MM.1S (cell line): Measurements from ENCODE around the gene PIP5K1C.

Source experiments
- DNase-seq: peaks from one replicate; pipeline ENCODE4 v3.0.0-alpha.2; 2015
- H2AFZ ChIP-seq: fragments of 300-600 bp; sonication (generic); 2 replicates; pipeline ENCODE4 v1.6.0; 2016; ENCODE audit warnings: antibody characterized with exemption, low read length
- H3F3A ChIP-seq: fragments of 300-600 bp; sonication (generic); 2 replicates; pipeline ENCODE4 v1.6.1; 2016; ENCODE audit warnings: mild to moderate bottlenecking, antibody characterized with exemption, low read length, moderate library complexity, mixed read lengths; ENCODE audit not compliant: insufficient read depth
- H3K27ac ChIP-seq: fragments of 300-600 bp; sonication (generic); 2 replicates; pipeline ENCODE4 v1.5.1; 2016; ENCODE audit warnings: mild to moderate bottlenecking, low read length
- H3K27me3 ChIP-seq: fragments of 300-600 bp; sonication (generic); replicated peaks from 2 replicates; pipeline ENCODE4 v1.6.0; 2016; ENCODE audit warnings: low read length; ENCODE audit not compliant: insufficient read depth
- H3K36me3 ChIP-seq: fragments of 300-600 bp; sonication (generic); replicated peaks from 2 replicates; pipeline ENCODE4 v1.6.1; 2016; ENCODE audit warnings: mild to moderate bottlenecking, low read length, mixed read lengths; ENCODE audit not compliant: insufficient read depth
- H3K4me1 ChIP-seq: fragments of 300-600 bp; sonication (generic); 2 replicates; pipeline ENCODE4 v1.6.1; 2016; ENCODE audit warnings: low read length, mixed read lengths
- H3K4me2 ChIP-seq: fragments of 300-600 bp; sonication (generic); 2 replicates; pipeline ENCODE4 v1.6.0; 2016; ENCODE audit warnings: low read depth, low read length
- H3K4me3 ChIP-seq: fragments of 300-600 bp; sonication (generic); 2 replicates; pipeline ENCODE4 v1.5.1; 2016; ENCODE audit warnings: low read length, mixed read lengths
- H3K79me2 ChIP-seq: fragments of 300-600 bp; sonication (generic); 2 replicates; pipeline ENCODE4 v1.6.1; 2016; ENCODE audit warnings: mixed run types, low read length, mixed read lengths
- H3K9ac ChIP-seq: fragments of 300-600 bp; sonication (generic); 2 replicates; pipeline ENCODE4 v1.6.1; 2016; ENCODE audit warnings: low read length, mixed read lengths
- H3K9me2 ChIP-seq: fragments of 300-600 bp; sonication (generic); replicated peaks from 2 replicates; pipeline ENCODE4 v1.6.1; 2016; ENCODE audit warnings: mild to moderate bottlenecking, low read length, mixed read lengths; ENCODE audit not compliant: insufficient read depth
- H3K9me3 ChIP-seq: fragments of 300-600 bp; sonication (generic); replicated peaks from 2 replicates; pipeline ENCODE4 v1.6.1; 2016; ENCODE audit warnings: mild to moderate bottlenecking, low read length, mixed read lengths; ENCODE audit not compliant: insufficient read depth
- H4K20me1 ChIP-seq: fragments of 300-600 bp; sonication (generic); 2 replicates; pipeline ENCODE4 v1.6.1; 2016; ENCODE audit warnings: mild to moderate bottlenecking, low read length, moderate library complexity, mixed read lengths; ENCODE audit not compliant: insufficient read depth
- CTCF ChIP-seq: fragments of 300-600 bp; sonication (generic); IDR thresholded peaks from 2 replicates; pipeline ENCODE4 v1.5.1; 2016; ENCODE audit warnings: antibody characterized with exemption, low read length, mixed read lengths
- EZH2 ChIP-seq: fragments of 300-600 bp; sonication (generic); optimal IDR thresholded peaks from 2 replicates; pipeline ENCODE3; 2017; ENCODE audit warnings: low read depth, mild to moderate bottlenecking, antibody characterized with exemption, low read length, mixed read lengths
- EZH2phosphoT487 ChIP-seq: fragments of 300-600 bp; sonication (generic); IDR thresholded peaks from 2 replicates; pipeline ENCODE4 v1.6.1; 2018; ENCODE audit warnings: antibody characterized with exemption, low read length

Gene PIP5K1C

GRCh38 chr19:3653081-3653795 is 47.0 kb downstream of the PIP5K1C start:
- no peaks in the 10 kb centered on the region for H3K9me3 ChIP-seq
- H3K4me3 ChIP-seq: no peak overlapping the region
- no peak overlapping the region for H2AFZ ChIP-seq
- H3K27ac ChIP-seq: no peak overlapping the region
- H3K36me3 ChIP-seq: no peaks in the 10 kb centered on the region
- H3K27me3 ChIP-seq: no peaks in the 10 kb centered on the region
- DNase-seq: no peak
- no peak overlapping the region for H3K9ac ChIP-seq
- no peaks in the 10 kb centered on the region for H3K79me2 ChIP-seq
- no peaks in the 10 kb centered on the region for H3F3A ChIP-seq
- no peak overlapping the region for H3K4me2 ChIP-seq
- no peaks in the 10 kb centered on the region for H3K9me2 ChIP-seq
- H3K4me1 ChIP-seq: no peaks in the 10 kb centered on the region
- H4K20me1 ChIP-seq: no peaks in the 10 kb centered on the region
- TF ChIP-seq CTCF (no peak), EZH2phosphoT487 (no peak), EZH2 (no peak)

GRCh38 chr19:3652422-3652821 is 47.8 kb downstream of the PIP5K1C start:
- no peaks in the 10 kb centered on the region for H3K9me2 ChIP-seq
- no peak overlapping the region for H3K9ac ChIP-seq
- H4K20me1 ChIP-seq: no peaks in the 10 kb centered on the region
- TF ChIP-seq EZH2 (no peak), EZH2phosphoT487 (no peak), CTCF (no peak)
- no peaks in the 10 kb centered on the region for H3K9me3 ChIP-seq
- H3K27ac ChIP-seq: no peak overlapping the region
- H3F3A ChIP-seq: no peaks in the 10 kb centered on the region
- H3K27me3 ChIP-seq: no peaks in the 10 kb centered on the region
- no peaks in the 10 kb centered on the region for H3K79me2 ChIP-seq
- no peak for DNase-seq
- H3K4me1 ChIP-seq: no peaks in the 10 kb centered on the region
- H2AFZ ChIP-seq: no peak overlapping the region
- no peaks in the 10 kb centered on the region for H3K36me3 ChIP-seq
- H3K4me3 ChIP-seq: no peak overlapping the region
- H3K4me2 ChIP-seq: no peak overlapping the region

- Histone ChIP-seq H3K79me2 (no peaks in the 10 kb centered on the region), H4K20me1 (no peaks in the 10 kb centered on the region), H3K9me2 (no peaks in the 10 kb centered on the region), H3K27ac (no peak overlapping the region), H3K9ac (no peak overlapping the region), H3K27me3 (no peaks in the 10 kb centered on the region), H3K4me3 (no peak overlapping the region), H3K4me1 (no peaks in the 10 kb centered on the region), H2AFZ (no peak overlapping the region), H3K4me2 (no peak overlapping the region), H3K36me3 (no peaks in the 10 kb centered on the region), H3F3A (no peaks in the 10 kb centered on the region), H3K9me3 (no peaks in the 10 kb centered on the region)
- no peak for DNase-seq
- TF ChIP-seq CTCF: no peak
- TF ChIP-seq EZH2phosphoT487: no peak
Measured at GRCh38 chr19:3651684-3652083, 48.6 kb downstream of the PIP5K1C start.
